ENCODE measurements around the gene GABPB2. TPM values are rescaled to one million over a fixed set of nuclear protein-coding genes. Genes with fewer than 3 reads are reported as not detected.

GABPB2 gene
- total RNA-seq, 1 donor from 2014 or later = 10.8 TPM

DNA sequence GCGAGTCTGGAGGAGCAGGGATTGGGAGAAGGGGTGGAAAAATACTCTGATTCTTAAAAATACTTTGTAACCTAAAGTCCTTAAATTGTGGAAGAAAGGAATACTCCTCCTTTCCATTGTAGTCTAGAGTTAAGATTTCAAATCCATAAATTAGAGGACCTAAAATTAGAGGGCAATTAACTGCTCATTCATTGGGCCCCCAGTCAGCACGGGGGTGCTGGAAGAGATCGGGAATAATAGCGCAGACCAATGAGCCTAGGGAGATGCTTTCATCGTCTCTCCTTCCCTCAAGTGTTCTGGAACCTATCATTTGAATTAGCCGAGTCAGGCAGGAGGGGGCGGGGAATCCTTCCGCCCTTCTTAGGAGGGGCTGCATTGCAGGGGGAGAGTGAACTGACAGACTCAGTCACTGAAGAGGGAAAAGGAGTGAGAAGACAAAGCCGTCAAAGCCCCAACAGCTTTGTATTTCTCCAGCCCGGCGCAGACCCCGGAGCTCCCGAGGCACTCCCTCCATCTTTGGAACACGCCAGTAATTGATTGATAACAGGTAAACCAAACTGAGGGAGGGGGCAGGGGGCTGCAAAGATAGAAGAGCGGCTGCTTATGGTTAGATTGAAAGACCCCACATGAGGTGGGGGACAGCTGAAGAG lies 10.4 kb upstream of the GABPB2 start, which contains the start of gene MLLT11:
MLLT11 (plus strand) TSS at position 391 of the 650 bp plus-strand sequence. CDS start 6,828 bp downstream, outside the sequence.
- no peak for TF ChIP-seq CTCF (IDR thresholded peaks at IDR 0.05; ENCODE audit: insufficient read depth, low read length, severe bottlenecking)
- DNase-seq (ENCODE audit: low read depth) (peak; percentile 55), FAIRE-seq (no peak)
- no peaks in the 10 kb centered on the region for H3K27me3 ChIP-seq (ENCODE audit: control insufficient read depth, insufficient read depth, low read length)
- H3K4me3 ChIP-seq (ENCODE audit: low read depth, low read length) = peak within 1 kb of the TSS; percentile 92
- peaks cover 8% of the 10 kb centered on the region for H3K36me3 ChIP-seq (ENCODE audit: control insufficient read depth, insufficient read depth, low read length)

GRCh38 chr1:151060657-151061421 lies 9.7 kb upstream of the GABPB2 start:
- peak overlapping the region; percentile 92 for H3K4me3 ChIP-seq (ENCODE audit: low read depth, low read length)
- FAIRE-seq = no peak

GRCh38 chr1:151061704-151062103 lies 8.9 kb upstream of the GABPB2 start:
- Histone ChIP-seq H3K27me3 (ENCODE audit: control insufficient read depth, insufficient read depth, low read length) (no peaks in the 10 kb centered on the region), H3K36me3 (ENCODE audit: control insufficient read depth, insufficient read depth, low read length) (peaks cover 3% of the 10 kb centered on the region), H3K4me3 (ENCODE audit: low read depth, low read length) (no peak overlapping the region)
- FAIRE-seq (no peak), DNase-seq (ENCODE audit: low read depth) (no peak)
- no peak for TF ChIP-seq CTCF (IDR thresholded peaks at IDR 0.05; ENCODE audit: insufficient read depth, low read length, severe bottlenecking)

More at GRCh38 chr1:151060657-151061421, 9.7 kb upstream of the GABPB2 start:
- no peak for TF ChIP-seq CTCF (IDR thresholded peaks at IDR 0.05; ENCODE audit: insufficient read depth, low read length, severe bottlenecking)
- H3K27me3 ChIP-seq (ENCODE audit: control insufficient read depth, insufficient read depth, low read length) = no peaks in the 10 kb centered on the region
- DNase-seq (ENCODE audit: low read depth) = no peak
- peaks cover 6% of the 10 kb centered on the region for H3K36me3 ChIP-seq (ENCODE audit: control insufficient read depth, insufficient read depth, low read length)

GRCh38 chr1:151062741-151063371 lies 7.7 kb upstream of the GABPB2 start:
- DNase-seq (ENCODE audit: low read depth) (peak; percentile 84), FAIRE-seq (no peak)
- Histone ChIP-seq H3K36me3 (ENCODE audit: control insufficient read depth, insufficient read depth, low read length) (peaks cover 3% of the 10 kb centered on the region), H3K4me3 (ENCODE audit: low read depth, low read length) (no peak overlapping the region), H3K27me3 (ENCODE audit: control insufficient read depth, insufficient read depth, low read length) (no peaks in the 10 kb centered on the region)
- no peak for TF ChIP-seq CTCF (IDR thresholded peaks at IDR 0.05; ENCODE audit: insufficient read depth, low read length, severe bottlenecking)

DNA sequence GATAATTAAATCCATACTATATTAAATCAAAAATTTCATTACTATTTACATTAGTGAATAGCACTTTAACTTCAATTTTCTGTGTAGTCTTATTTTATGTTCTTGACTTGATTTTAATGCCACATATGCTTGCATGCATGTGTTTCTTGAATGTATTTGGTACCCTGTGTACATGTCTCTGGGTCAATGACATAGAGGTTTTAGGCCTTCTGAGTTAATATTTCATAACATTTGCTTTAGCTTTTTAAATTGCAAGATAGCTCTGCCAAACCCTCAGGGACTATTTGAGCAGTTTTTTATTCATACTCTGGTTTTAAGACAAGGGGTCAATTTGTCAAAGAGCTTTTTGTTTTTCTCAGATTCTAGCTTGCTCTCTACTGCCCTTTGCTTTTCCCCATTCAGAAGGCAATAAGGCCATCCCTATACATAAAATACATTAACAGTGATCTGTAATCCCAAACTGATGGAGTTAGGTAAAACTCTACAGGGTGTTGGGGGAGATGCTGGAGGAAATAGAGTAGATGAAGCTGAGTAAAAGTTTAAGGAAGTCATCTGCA lies 5.4 kb upstream of the GABPB2 start:
- Histone ChIP-seq H3K27me3 (ENCODE audit: control insufficient read depth, insufficient read depth, low read length) (no peaks in the 10 kb centered on the region), H3K36me3 (ENCODE audit: control insufficient read depth, insufficient read depth, low read length) (no peaks in the 10 kb centered on the region), H3K4me3 (ENCODE audit: low read depth, low read length) (no peak overlapping the region)
- FAIRE-seq (no peak), DNase-seq (ENCODE audit: low read depth) (no peak)
- no peak for TF ChIP-seq CTCF (IDR thresholded peaks at IDR 0.05; ENCODE audit: insufficient read depth, low read length, severe bottlenecking)

Measured in bronchial epithelial cell (primary cell).